Transverse colon (tissue), 4 donors: ENCODE results near the gene GNG12. TPM values are rescaled to one million over a fixed set of nuclear protein-coding genes. Genes with fewer than 3 reads are reported as not detected.
"Not testable (repeated sequence)": the region's sequence is repeated elsewhere in the genome, so short reads cannot be mapped to it uniquely, and the experiment has no call there.

Experiments used
- DNase-seq: peaks from one replicate; pipeline ENCODE4 v3.0.0-alpha.2; 2019
- H3K27ac ChIP-seq, 4 donors: fragments of 200-600 bp; sonication (generic); 2 replicates each; pipeline ENCODE4 v1.5.1; 2016 to 2018; ENCODE audit warnings: inconsistent platforms in 4 of 4
- H3K27me3 ChIP-seq: fragments of 200-600 bp; sonication (generic); 2 replicates; pipeline ENCODE4 v1.5.1; 2017; ENCODE audit warnings: inconsistent platforms
- H3K36me3 ChIP-seq, 4 donors: fragments of 200-600 bp; sonication (generic); 2 replicates each; pipeline ENCODE4 v1.5.1; 2017 to 2019; ENCODE audit warnings: inconsistent platforms in 4 of 4
- H3K4me1 ChIP-seq, 4 donors: fragments of 200-600 bp; sonication (generic); 2 replicates each; pipeline ENCODE4 v1.5.1; 2017 to 2020; ENCODE audit warnings: inconsistent platforms in 4 of 4
- H3K4me3 ChIP-seq, 4 donors: fragments of 200-600 bp; sonication (generic); 1 replicate in 1 of 4; 2 replicates in 3 of 4; pipeline versions ENCODE4 v1.5.1 to v1.6.1; 2017 to 2019; ENCODE audit warnings: inconsistent platforms in 4 of 4
- H3K9me3 ChIP-seq, 2 donors: fragments of 200-600 bp; sonication (generic); 2 replicates each; pipeline ENCODE4 v1.5.1; 2017 to 2019; ENCODE audit warnings: inconsistent platforms in 2 of 2
- CTCF ChIP-seq, 5 experiments: fragments of 200-600 bp in 3 of 5; fragments of 450-650 bp in 2 of 5; sonication (generic) in 3 of 5; IDR thresholded peaks; 1 replicate in 2 of 5; 2 replicates in 3 of 5; pipeline ENCODE4 v1.5.1; 2016 to 2017; ENCODE audit warnings: antibody characterized with exemption in 5 of 5, inconsistent platforms in 3 of 5, mild to moderate bottlenecking in 2 of 5, moderate library complexity in 1 of 5
- EP300 ChIP-seq: sonication (generic); formaldehyde crosslinking; IDR thresholded peaks from one replicate; pipeline ENCODE4 v1.6.1; 2017; ENCODE audit warnings: antibody characterized with exemption, low read depth
- POLR2A ChIP-seq: fragments of 450-650 bp; IDR thresholded peaks from one replicate; pipeline ENCODE4 v1.6.1; 2016; ENCODE audit warnings: antibody characterized with exemption, mild to moderate bottlenecking, moderate library complexity
- POLR2AphosphoS5 ChIP-seq, 3 donors: sonication (generic); formaldehyde crosslinking; IDR thresholded peaks; one replicate each; pipeline ENCODE4 v1.6.1; 2016; ENCODE audit warnings: antibody characterized with exemption in 3 of 3
- WGBS, 2 donors: methylation state at CpG; one replicate each; pipeline ENCODE4 v1.1.5; 2018; ENCODE audit warnings: low coverage in 1 of 2; 5-methylcytosine and 5-hydroxymethylcytosine counted together
- in situ Hi-C, 4 donors: fragments of 200-750 bp; cut with MboI; loops; one replicate each; pipeline versions ENCODE4 v1.15.0 to v1.15.1; 2017; ENCODE audit warnings: low sequenced_read_pairs in 3 of 4, low pct_ligation_motif_present in 1 of 4, low pct_unique_long_range_greater_than_20kb in 1 of 4
- intact Hi-C: fragments of 100-400 bp; cut with DNase I; formaldehyde crosslinking; loops from one replicate; pipeline ENCODE4 v1.15.1; 2023; ENCODE audit warnings: low total_unique reads
- total RNA-seq, 4 donors: library from RNA; depleted of rRNA; stranded (reverse); fragments of >200 nt; gene quantifications; one replicate each; pipeline ENCODE4 v1.1.0, GENCODE V29; 2016

Gene GNG12
- total RNA-seq, 4 donors from 2014 or later = 19.1 to 180 (median 112) TPM

GRCh38 chr1:67666636-67667035 is 166.6 kb downstream of the GNG12 start:
- Histone ChIP-seq H3K9me3 (no peaks in the 10 kb centered on the region), H3K4me1 (peaks cover 0 to 16% (median 12%) of the 10 kb centered on the region in 4 donors), H3K4me3 (no peak overlapping the region), H3K27ac (no peak overlapping the region), H3K27me3 (no peaks in the 10 kb centered on the region), H3K36me3 (no peaks in the 10 kb centered on the region)
- 85 to 92% methylated on average over 5 of the region's 5 CpGs for WGBS, 2 donors
- no peak for DNase-seq
- TF ChIP-seq CTCF (IDR thresholded peaks at IDR 0.05) (no peak), POLR2AphosphoS5 (IDR thresholded peaks at IDR 0.05) (no peak), POLR2A (no peak), EP300 (no peak)
- intact Hi-C loops (no loop called here), in situ Hi-C loops (no loop called here)

- H3K4me3 ChIP-seq, in situ Hi-C loops, intact Hi-C loops, H3K9me3 ChIP-seq, H3K36me3 ChIP-seq, H3K27ac ChIP-seq, DNase-seq, H3K27me3 ChIP-seq: not testable (repeated sequence)
- H3K4me1 ChIP-seq = peaks cover 0 to 16% (median 12%) of the 10 kb centered on the region in 4 donors
Observed at GRCh38 chr1:67665307-67665706, 168.0 kb downstream of the GNG12 start.

GRCh38 chr1:67664048-67664447 is 169.2 kb downstream of the GNG12 start:
- Histone ChIP-seq H3K27ac (no peak overlapping the region), H3K36me3 (no peaks in the 10 kb centered on the region), H3K4me3 (no peak overlapping the region), H3K27me3 (no peaks in the 10 kb centered on the region), H3K9me3 (no peaks in the 10 kb centered on the region), H3K4me1 (peaks cover 0 to 14% (median 9%) of the 10 kb centered on the region in 4 donors)
- DNase-seq = no peak
- intact Hi-C loops = no loop called here
- in situ Hi-C loops = no loop called here
- WGBS, 2 donors = 54 to 82% methylated on average over 1 of the region's 1 CpG
- TF ChIP-seq POLR2AphosphoS5 (IDR thresholded peaks at IDR 0.05) (no peak), EP300 (no peak), CTCF (IDR thresholded peaks at IDR 0.05) (no peak), POLR2A (no peak)

- Histone ChIP-seq H3K27ac (no peak overlapping the region), H3K4me3 (no peak overlapping the region), H3K9me3 (no peaks in the 10 kb centered on the region), H3K4me1 (peaks cover 0 to 3% (median 0%) of the 10 kb centered on the region in 4 donors), H3K27me3 (no peaks in the 10 kb centered on the region), H3K36me3 (no peaks in the 10 kb centered on the region)
- in situ Hi-C loops = no loop called here
- WGBS, 2 donors = 66 to 80% methylated on average over 6 of the region's 6 CpGs
- no peak for DNase-seq
- intact Hi-C loops = no loop called here
- no peak for TF ChIP-seq POLR2A
- no peak for TF ChIP-seq CTCF (IDR thresholded peaks at IDR 0.05)
- TF ChIP-seq POLR2AphosphoS5 (IDR thresholded peaks at IDR 0.05) = no peak
- no peak for TF ChIP-seq EP300
Observed at GRCh38 chr1:67662884-67663283, 170.4 kb downstream of the GNG12 start.

GRCh38 chr1:67659229-67659628 is 174.0 kb downstream of the GNG12 start:
- no peaks in the 10 kb centered on the region for H3K27me3 ChIP-seq
- H3K4me3 ChIP-seq = no peak overlapping the region
- WGBS, 2 donors = 85 to 89% methylated on average over 2 of the region's 2 CpGs
- in situ Hi-C loops = no loop called here
- TF ChIP-seq POLR2A = no peak
- no peak for TF ChIP-seq EP300
- no peak for TF ChIP-seq POLR2AphosphoS5 (IDR thresholded peaks at IDR 0.05)
- TF ChIP-seq CTCF (IDR thresholded peaks at IDR 0.05) = no peak
- no peaks in the 10 kb centered on the region for H3K36me3 ChIP-seq
- no peaks in the 10 kb centered on the region for H3K9me3 ChIP-seq
- intact Hi-C loops = no loop called here
- H3K27ac ChIP-seq = no peak overlapping the region
- H3K4me1 ChIP-seq = peaks cover 0 to 2% (median 0%) of the 10 kb centered on the region in 4 donors
- DNase-seq = no peak

- H3K27me3 ChIP-seq, H3K27ac ChIP-seq, in situ Hi-C loops, H3K4me1 ChIP-seq, intact Hi-C loops, H3K9me3 ChIP-seq, DNase-seq, H3K4me3 ChIP-seq, H3K36me3 ChIP-seq: not testable (repeated sequence)
- 88 to 93% methylated on average over 1 of the region's 1 CpG for WGBS, 2 donors
Observed at GRCh38 chr1:67657152-67657551, 176.1 kb downstream of the GNG12 start.
